Measurements from ENCODE around the gene SLC35E3.

DNA sequence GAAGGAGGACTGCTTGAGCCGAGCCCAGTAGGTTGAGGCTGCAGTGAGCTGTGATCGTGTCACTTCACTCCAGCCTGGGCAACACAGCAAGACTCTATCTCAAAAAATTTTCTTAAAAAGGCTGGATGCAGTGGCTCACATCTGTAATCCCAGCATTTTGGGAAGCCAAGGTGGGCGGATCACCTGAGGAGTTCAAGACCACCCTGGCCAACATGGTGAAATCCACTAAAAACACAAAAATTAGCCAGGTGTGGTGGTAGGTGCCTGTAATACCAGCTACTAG lies 44.9 kb downstream of the SLC35E3 start:
- TF ChIP-seq, protein P1, sequence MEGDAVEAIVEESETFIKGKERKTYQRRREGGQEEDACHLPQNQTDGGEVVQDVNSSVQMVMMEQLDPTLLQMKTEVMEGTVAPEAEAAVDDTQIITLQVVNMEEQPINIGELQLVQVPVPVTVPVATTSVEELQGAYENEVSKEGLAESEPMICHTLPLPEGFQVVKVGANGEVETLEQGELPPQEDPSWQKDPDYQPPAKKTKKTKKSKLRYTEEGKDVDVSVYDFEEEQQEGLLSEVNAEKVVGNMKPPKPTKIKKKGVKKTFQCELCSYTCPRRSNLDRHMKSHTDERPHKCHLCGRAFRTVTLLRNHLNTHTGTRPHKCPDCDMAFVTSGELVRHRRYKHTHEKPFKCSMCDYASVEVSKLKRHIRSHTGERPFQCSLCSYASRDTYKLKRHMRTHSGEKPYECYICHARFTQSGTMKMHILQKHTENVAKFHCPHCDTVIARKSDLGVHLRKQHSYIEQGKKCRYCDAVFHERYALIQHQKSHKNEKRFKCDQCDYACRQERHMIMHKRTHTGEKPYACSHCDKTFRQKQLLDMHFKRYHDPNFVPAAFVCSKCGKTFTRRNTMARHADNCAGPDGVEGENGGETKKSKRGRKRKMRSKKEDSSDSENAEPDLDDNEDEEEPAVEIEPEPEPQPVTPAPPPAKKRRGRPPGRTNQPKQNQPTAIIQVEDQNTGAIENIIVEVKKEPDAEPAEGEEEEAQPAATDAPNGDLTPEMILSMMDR (IDR thresholded peaks at IDR 0.05) = no peak
- TF ChIP-seq EP300 (IDR thresholded peaks at IDR 0.05) (no peak), POLR2A (IDR thresholded peaks at IDR 0.05) (no peak)

Measured in sigmoid colon (tissue), 4 donors.